HG02884 (cell line): ENCODE measurements around the gene TUBGCP5.
"Not testable (repeated sequence)": the region's sequence is repeated elsewhere in the genome, so short reads cannot be mapped to it uniquely, and the experiment has no call there.

Source experiments
- ATAC-seq: cut with Tn5 transposase; IDR thresholded peaks from one replicate; pipeline ENCODE4 v1.9.1; 2021; ENCODE audit warnings: mild to moderate bottlenecking, moderate library complexity; ENCODE audit not compliant: unreplicated experiment

TUBGCP5 gene

GRCh38 chr15:23043535-23043934 is 4.2 kb upstream of the TUBGCP5 start:
- not testable (repeated sequence) for ATAC-seq

- ATAC-seq: not testable (repeated sequence)
Observed at GRCh38 chr15:23041736-23042135, 2.4 kb upstream of the TUBGCP5 start.

DNA sequence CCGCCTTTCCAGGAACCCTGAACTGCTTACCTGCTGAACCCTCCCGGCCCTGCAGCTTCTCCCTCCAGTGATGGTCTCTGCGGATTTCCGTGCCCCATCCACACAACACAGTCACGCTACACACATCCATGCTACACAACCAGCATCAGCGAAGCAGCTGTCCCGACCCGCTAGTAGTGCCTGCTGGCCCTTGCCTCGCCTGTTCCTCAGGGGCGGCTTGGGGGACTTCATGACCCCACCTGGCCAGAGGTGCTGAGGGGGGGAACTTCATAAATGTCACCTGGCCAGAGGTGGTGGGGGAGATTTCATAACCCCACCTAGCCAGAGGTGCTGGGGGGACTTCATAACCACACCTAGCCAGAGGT is 530 bp upstream of the TUBGCP5 start:
- ATAC-seq: no peak

DNA sequence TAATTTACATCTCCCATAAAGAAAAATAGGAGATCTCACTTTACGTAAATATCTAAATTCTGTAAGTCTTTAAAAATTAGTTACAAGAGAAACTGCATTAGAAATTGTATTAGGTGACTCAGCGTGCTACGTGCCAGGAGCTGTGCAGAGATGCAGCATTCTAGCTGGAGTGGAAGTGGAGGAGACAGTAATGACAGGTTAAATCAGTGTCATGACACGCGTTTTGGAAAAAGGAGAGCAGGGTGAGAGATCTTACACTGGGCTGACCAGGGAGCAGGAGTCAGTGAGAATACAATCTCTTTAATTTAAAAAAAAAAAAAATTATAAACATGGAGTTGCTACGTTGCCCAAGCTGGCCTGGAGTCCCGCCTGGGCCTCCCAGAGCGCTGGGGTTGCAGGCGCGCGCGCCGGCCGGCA is 635 bp downstream of the TUBGCP5 start:
- ATAC-seq: peak; percentile 11

GRCh38 chr15:23035964-23036566 is 3.3 kb downstream of the TUBGCP5 start:
- no peak for ATAC-seq

DNA sequence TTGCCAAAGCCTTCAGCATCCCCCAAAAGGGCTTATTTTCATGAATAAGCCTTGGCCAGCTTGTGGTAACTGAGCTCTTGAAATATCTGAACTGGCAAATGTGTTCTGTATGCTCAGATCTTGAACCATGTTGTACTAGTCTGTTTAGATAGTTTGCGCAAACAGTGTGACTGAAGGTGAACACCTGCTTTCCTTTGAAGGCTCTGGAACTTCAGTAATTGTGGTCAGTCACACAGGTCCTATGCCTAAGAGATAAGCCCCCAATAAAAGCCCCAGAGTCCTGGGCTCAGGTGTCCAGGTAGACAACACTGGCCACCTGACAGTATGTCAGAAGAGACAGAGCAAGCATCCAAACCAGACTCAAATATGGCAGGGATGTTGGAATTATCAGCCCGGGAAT is 5.4 kb downstream of the TUBGCP5 start:
- no peak for ATAC-seq

GRCh38 chr15:23026218-23026617 is 13.2 kb downstream of the TUBGCP5 start:
- no peak for ATAC-seq

DNA sequence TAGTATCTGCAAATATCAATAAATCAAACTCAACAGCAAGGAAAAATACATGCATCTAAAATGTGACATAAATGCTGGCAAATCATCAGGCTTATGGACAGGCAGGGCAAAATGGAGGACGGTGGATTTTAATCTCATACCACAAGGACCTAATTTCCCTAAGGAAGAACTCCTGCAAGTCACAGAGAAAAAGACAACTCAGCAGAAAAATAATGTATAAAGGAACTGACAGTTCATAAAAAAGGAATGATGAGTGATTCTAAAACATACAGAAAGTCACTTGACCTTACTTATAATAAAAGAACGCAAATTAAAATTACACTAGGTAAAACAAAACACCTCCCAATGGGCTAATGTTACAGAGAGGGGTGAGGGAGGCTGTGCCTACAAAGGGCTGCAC is 17.2 kb downstream of the TUBGCP5 start:
- no peak for ATAC-seq

DNA sequence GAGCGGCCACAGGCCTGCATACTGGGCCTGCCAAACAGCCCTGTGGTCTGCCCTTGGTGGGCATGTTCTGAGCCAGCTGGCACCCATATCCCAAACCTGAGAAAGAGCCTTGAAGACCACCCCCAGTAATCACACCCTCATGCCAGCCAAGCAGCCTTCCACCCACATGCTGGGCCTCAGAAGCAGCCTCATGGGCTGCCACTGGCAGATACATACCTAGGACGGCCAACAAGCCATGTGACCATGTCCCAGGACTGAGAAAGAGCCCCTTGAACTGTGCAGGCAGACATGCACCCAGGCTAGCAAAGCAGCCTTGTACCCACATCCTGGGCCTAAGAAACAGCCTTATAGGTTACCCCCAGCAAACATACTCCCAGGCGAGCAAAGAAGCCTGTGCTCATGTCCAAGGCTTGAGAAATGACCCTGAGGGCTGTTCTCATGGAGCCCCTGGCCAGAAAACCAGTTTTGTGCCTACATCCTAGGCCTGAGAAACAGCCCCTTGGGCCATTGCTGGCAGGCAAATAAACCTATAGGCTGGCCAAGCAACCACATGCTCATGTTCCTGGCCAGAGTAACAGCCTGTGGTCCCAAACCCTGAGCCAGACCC is 24.9 kb downstream of the TUBGCP5 start:
- no peak for ATAC-seq

DNA sequence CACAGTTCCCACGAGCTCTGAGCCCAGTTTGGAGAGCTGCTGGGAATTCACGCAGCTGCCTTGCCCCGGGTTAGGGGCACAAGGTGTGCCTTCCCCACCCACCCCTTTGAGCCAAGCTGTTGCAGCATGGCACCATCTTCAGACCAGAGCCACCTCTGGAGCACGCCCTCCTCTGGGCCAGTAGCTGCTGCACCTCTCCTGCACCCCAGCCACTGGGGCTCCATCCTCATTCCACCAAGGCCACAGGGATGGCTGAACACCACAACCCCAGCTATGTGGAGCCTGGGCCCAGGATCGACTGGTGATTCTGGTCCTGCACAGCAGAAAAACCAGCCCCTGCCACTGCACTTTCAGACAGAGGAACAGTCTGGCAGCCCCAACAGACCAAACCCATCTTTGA is 25.7 kb downstream of the TUBGCP5 start:
- ATAC-seq: no peak

DNA sequence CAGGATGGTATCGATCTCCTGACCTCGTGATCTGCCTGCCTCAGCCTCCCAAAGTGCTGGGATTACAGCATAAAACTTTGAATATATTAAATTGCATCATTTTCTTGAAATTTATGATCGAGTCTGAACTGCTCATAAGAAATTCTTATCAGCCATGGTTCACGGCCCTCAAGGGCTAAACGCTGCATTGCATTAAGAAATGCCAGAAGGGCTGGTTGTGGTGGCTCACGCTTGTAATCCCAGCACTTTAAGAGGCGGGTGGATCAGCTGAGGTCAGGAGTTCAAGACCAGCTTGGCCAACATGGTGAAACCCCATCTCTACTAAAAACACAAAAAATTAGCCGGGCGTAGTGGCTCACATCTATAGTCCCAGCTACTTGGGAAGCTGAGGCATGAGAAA is 26.8 kb downstream of the TUBGCP5 start:
- ATAC-seq: not testable (repeated sequence)

DNA sequence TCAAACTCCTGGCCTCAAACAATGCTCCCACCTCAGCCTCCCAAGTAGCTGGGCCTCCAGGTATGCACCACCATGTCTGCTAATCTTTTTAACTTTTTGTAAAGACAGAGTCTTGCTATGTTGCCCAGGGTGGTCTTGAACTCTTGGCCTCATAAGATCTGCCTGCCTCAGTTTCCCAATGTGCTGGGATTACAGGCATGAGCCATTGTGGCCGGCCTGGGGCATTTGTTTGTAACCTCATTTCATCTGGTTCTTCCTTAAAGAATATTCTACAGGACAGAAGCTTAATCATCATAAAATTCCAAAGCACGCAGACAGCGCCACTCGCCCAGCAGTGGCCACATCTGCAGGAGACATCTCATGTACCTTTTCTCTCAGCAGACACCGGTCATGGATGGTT is 35.6 kb downstream of the TUBGCP5 start:
- ATAC-seq: no peak

- no peak for ATAC-seq
Observed at GRCh38 chr15:23002920-23003319, 36.4 kb downstream of the TUBGCP5 start.

DNA sequence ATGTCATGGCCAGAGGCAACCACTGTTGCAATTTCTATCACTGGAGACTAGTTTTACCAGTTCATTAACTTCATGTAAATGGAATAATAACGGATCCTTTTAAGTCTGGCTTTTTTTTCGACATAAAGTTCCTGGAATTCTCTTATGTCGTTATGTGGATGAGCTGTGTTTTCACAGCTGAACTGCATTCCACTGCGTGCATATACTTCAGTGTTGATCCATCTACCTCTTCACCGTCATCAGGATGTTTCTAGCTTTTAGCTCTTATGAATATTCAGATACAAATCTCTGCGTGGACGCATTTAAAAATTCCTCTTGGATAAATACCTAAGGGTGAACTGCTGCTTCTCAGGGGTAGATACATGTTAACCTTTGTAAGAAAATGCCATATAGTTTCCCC is 43.6 kb downstream of the TUBGCP5 start:
- no peak for ATAC-seq

- no peak for ATAC-seq
Observed at GRCh38 chr15:22992024-22992326, 47.4 kb downstream of the TUBGCP5 start.

- ATAC-seq: no peak
Observed at GRCh38 chr15:22989576-22990477, 49.5 kb downstream of the TUBGCP5 start.

GRCh38 chr15:22988811-22989210 is 50.6 kb downstream of the TUBGCP5 start:
- ATAC-seq: no peak

DNA sequence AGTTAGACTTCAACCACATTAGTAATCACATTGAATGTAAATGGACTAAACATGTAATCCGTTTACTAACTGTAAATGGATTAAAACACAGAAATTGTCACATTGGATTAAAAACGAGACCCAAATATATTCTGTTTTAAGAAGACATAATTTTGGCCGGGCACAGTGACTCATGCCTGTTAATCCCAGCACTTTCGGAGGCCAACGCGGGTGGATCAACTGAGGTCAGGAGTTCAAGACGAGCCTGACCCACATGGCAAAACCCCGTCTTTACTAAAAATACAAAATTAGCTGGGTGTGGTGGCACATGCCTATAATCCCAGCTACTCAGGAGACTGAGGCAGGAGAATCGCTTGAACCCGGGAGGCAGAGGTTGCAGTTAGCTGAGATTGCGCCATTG is 57.4 kb downstream of the TUBGCP5 start:
- ATAC-seq: not testable (repeated sequence)

GRCh38 chr15:22981051-22981840 is 58.1 kb downstream of the TUBGCP5 start:
- no peak for ATAC-seq

GRCh38 chr15:22980189-22981050 is 58.9 kb downstream of the TUBGCP5 start, which contains the start of gene CYFIP1:
CYFIP1 (minus strand) TSS chr15:22980368; CDS start chr15:22947285, 33,083 bp downstream.
- ATAC-seq: peak; percentile 56
